T47D (cell line): ENCODE measurements around the gene CEP170.
"Not testable (repeated sequence)": the region's sequence is repeated elsewhere in the genome, so short reads cannot be mapped to it uniquely, and the experiment has no call there.

Experiments
- DNase-seq, 2 experiments: peaks; one replicate each; pipeline versions ENCODE4 v3.0.0 to v3.0.0-alpha.2; 2011 to 2012; ENCODE audit warnings: low read depth in 1 of 2, low spot score in 1 of 2
- JUND ChIP-seq: IDR thresholded peaks from 2 replicates; pipeline ENCODE4 v1.6.1; 2012; ENCODE audit warnings: low read depth
- in situ Hi-C: cut with HindIII; loops from 2 replicates; pipeline ENCODE4 v1.10.0; 2016; ENCODE audit warnings: low sequenced_read_pairs, low pct_unique_long_range_greater_than_20kb

Gene CEP170

GRCh38 chr1:243246916-243247315 lies 8.2 kb downstream of the CEP170 start:
- DNase-seq, result no peak
- no peak for TF ChIP-seq JUND

GRCh38 chr1:243244432-243244841 lies 10.6 kb downstream of the CEP170 start:
- no peak for DNase-seq
- in situ Hi-C loops, result no loop called here
- no peak for TF ChIP-seq JUND

More at GRCh38 chr1:243246916-243247315, 8.2 kb downstream of the CEP170 start:
- in situ Hi-C loops, result no loop called here

DNA sequence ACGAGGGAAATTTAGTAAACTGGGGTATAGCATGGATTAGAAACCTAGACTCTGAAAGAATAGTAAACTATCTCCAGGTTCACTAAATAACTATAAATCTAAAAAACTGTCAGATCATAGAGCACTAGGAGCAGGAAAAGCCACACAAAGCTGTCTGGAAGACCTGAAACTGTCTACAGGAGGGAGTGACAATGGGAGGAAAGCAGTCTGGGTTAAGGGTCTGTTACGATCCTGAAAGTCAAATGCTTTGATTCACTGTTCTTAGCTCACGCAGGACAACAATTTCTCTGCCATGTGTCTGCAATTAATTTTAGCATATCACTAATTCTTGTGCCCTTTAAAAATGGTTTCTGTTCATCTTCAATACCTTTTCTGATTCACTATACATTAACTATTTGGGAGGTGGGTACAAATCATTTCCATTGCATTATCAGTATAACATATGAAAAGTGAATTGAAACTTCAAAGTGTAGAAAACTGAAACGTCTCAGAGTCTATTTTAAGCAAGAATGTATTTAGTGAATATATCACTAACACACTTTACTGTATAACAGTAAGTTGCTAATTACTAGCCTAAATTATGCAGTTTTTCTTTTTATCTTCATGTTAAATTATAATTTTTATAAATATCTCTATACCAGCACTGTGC lies 18.4 kb downstream of the CEP170 start:
- DNase-seq, result no peak
- no peak for TF ChIP-seq JUND
- in situ Hi-C loops, result no loop called here

DNA sequence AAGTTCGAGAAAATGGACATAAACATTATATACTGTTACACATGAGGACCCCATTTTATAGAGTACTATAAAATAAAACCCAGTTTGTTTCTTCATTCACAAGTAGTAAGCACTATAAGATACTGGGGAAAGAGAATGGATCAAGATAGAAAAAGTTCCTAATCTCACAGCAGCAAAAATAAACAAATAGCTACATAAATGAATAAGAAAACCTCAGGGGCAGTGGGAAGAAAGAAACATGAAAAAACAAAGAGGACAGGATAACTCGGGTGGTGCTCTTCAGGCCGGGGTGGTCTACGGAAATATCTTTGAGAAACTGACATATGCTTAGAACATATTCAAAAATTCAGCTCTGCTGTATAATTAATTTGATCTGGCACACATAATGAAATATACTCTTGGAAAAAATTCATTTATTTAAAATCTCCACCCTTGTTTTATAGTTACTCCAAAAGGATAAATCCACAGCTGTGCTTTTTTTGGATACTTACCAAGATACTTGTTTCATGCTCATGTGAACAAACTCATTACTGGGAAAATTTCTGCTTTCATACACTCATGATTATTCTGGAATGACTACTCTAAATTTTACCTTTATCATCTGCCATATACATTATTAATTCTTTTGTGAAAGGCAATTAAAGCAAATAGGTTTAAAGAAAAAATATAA lies 20.0 kb downstream of the CEP170 start:
- in situ Hi-C loops, result no loop called here
- DNase-seq, result no peak
- no peak for TF ChIP-seq JUND

- no peak for TF ChIP-seq JUND
- in situ Hi-C loops, result no loop called here
- DNase-seq, result no peak
Measured at GRCh38 chr1:243233908-243234307, 21.2 kb downstream of the CEP170 start.

- in situ Hi-C loops, result no loop called here
- no peak for TF ChIP-seq JUND
- DNase-seq, result peak in 1 of 2 experiments; percentile 9
Measured at GRCh38 chr1:243230914-243231313, 24.2 kb downstream of the CEP170 start.

DNA sequence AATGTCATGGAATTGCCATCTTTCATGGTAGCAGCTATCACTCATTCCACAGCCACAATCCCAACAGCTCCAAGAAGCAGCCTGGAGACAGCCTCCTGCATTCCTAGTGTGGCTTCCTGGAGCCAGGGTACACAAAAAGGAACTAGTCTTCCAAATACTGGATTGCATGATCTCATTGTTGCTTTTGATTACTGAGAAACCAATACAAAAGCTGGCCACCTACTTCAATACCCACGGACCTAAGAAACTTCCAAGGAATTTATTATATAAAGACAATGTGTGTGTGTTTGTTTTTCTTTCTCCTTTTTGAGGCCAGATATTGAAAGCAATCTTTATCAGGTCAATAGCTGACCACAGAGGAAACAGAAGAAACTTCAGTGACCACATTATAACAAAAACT lies 25.6 kb downstream of the CEP170 start:
- DNase-seq, result no peak
- TF ChIP-seq JUND, result no peak
- in situ Hi-C loops, result no loop called here

- in situ Hi-C loops, result no loop called here
- DNase-seq, result no peak
- TF ChIP-seq JUND, result no peak
Measured at GRCh38 chr1:243227622-243228021, 27.5 kb downstream of the CEP170 start.

- no peak for DNase-seq
- in situ Hi-C loops, result no loop called here
- TF ChIP-seq JUND, result no peak
Measured at GRCh38 chr1:243218059-243218458, 37.0 kb downstream of the CEP170 start.

- DNase-seq, result no peak
- in situ Hi-C loops, result no loop called here
- TF ChIP-seq JUND, result no peak
Measured at GRCh38 chr1:243217349-243217748, 37.7 kb downstream of the CEP170 start.

DNA sequence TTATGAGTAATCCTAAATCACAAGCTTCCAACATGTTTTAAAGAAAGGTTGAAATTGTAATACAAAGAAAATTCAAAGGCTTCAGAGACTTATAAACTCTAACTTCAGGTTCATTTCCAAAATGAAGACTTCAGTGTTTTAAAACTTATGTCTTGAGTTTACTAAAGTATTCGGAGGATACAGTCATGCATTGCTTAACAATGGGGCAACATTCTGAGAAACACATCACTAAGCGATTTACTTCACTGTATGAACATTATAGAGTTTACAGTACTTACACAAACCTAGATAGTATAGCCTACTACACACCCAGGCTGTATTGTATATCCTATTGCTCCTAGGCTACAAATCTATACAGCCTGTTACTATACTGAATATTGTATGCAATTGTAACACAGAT lies 38.3 kb downstream of the CEP170 start:
- no peak for TF ChIP-seq JUND
- no peak for DNase-seq
- in situ Hi-C loops, result no loop called here

GRCh38 chr1:243215276-243215875 lies 39.7 kb downstream of the CEP170 start:
- in situ Hi-C loops, result not testable (repeated sequence)

GRCh38 chr1:243213045-243213787 lies 41.9 kb downstream of the CEP170 start:
- in situ Hi-C loops, result no loop called here
- DNase-seq, result no peak
- TF ChIP-seq JUND, result no peak

More at GRCh38 chr1:243215276-243215875, 39.7 kb downstream of the CEP170 start:
- not testable (repeated sequence) for DNase-seq

DNA sequence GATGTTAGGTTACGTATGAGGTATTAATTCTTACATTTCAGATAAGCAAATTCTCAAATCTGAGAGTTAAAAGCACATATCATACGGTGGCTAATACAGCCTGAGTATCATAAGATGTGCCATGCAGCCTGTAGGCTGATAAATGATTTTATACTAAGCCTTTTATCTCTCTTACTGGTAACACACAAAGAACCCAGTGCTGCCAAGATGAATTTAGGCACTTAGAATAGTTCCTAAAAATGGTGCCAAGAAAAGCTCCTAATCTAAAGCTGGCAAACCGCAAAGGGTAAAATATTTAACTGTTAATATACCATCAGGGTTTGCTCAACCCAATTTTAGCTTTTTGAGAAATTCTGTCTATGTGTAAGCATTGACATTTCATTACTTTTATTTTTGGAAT lies 43.1 kb downstream of the CEP170 start:
- in situ Hi-C loops, result not testable (repeated sequence)

GRCh38 chr1:243205026-243205501 lies 50.0 kb downstream of the CEP170 start:
- in situ Hi-C loops, DNase-seq: not testable (repeated sequence)

More for the DNA sequence above, 43.1 kb downstream of the CEP170 start:
- not testable (repeated sequence) for DNase-seq

GRCh38 chr1:243204336-243204735 lies 50.7 kb downstream of the CEP170 start:
- in situ Hi-C loops, DNase-seq: not testable (repeated sequence)

DNA sequence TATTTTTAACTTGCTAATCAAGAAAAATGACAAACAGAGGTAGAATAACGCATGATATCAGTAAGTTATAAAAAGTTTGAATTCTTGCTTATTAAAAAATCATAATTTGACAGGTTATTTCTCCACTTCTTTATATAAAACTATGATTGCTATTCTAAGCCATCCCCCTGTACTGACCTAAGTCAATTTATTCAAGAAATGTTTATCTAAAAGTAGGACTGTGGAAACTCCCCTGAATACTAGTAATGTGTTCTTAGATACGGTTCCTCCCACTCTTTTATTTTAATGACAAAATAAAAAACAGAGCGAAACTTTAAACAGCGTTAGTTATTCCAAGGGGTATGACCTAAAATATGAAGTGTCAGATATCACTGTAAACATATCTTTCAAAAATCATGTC lies 51.9 kb downstream of the CEP170 start:
- in situ Hi-C loops, DNase-seq: not testable (repeated sequence)

DNA sequence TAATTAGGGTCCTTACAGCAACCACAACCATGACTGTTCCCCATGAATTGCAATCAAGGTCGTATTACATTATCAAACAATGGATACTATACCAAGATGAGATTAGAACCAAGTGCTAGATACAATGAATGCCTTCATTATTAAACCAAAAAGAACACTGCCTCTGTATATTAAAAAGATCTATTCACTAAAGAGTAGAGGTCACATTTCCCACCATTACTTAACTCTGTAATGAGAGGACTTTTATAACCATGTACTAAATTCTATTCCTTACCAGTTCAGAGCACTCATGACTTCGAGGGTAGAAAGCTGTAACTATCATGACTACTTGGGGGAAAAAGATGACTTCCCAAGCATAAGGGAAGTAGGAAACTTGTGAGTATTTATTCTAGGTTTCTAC lies 53.8 kb downstream of the CEP170 start:
- in situ Hi-C loops, DNase-seq: not testable (repeated sequence)
